TTC549 (cell line): ENCODE measurements around the gene EIF4EBP2.

Experiments
- FAIRE-seq: peaks from 2 replicates; lab custom pipeline; 2012; peaks lifted over from hg19 to GRCh38; lab: Jason Lieb, UNC

Gene EIF4EBP2

DNA sequence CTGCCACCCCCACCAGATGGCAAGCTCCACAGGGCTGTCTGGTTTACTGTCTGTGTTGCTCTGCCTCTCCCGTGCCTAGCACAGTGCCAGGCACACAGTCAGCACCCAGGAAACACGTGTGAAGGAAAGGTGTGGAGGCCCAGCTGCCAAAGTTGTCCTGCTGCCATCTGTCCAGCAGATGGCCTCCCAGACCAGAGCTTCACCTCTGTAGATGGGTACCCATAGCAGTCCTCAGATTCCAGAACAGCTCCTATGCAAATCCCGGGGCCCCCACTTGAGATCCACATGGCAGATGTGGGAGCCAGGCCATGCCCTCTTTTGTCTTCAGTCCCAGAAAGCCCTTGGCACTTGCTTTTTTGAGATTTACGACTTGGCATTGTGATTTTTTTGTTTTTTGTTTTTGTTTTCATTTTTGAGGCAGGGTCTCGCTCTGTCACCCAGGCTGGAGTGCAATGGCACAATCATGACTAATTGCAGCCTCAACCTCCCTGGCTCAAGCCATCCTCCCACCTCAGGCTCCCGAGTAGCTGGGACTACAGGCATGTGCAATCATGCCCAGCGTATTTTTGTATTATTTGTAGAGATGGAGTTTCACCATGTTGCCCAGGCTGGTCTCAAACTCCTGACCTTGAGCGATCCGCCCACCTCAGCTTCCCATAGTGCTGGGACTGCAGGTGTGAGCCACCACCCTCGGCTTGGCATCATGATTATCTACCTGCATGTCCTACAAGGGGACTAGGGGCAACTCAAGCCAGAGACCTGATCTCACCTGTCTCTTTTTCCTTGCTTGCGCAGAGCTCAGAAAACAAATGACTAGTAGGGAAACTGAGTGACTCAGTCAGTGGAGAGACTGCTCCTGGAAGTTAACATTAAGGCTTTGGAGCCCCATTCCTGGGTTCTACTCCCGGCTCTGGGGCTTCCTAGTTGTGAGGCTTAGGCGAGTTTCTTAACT is 57.7 kb downstream of the EIF4EBP2 start:
- no peak for FAIRE-seq

DNA sequence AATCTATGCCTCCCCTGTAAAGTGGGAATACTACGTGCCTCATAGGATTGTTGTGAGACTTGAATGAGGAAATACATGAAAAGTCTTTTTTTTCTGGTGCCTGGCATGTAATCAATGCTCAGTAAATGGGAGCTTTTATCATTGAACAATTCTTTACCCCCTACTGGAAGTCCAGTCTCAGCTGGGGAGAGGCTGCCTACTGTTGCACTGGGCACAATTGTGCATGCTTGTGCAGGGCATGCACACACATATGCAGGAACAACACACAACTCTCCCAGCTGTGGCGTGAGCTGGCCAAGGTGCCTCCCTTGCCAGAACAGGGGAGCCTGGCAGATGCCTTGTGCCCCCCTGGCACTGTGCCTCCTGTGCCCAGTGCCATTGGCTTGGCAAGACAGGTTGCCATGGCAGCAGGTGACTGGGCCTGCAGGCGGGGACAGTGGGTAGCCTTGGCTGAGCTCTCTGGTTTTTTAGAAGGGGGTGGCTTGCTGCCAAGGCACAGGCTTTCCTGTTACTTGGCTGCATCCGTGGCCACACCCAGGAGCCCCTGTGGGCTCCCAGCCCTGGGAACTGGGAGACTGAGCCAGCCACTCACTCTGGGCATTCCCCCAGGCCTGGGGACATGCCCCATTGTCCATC is 58.5 kb downstream of the EIF4EBP2 start:
- no peak for FAIRE-seq

DNA sequence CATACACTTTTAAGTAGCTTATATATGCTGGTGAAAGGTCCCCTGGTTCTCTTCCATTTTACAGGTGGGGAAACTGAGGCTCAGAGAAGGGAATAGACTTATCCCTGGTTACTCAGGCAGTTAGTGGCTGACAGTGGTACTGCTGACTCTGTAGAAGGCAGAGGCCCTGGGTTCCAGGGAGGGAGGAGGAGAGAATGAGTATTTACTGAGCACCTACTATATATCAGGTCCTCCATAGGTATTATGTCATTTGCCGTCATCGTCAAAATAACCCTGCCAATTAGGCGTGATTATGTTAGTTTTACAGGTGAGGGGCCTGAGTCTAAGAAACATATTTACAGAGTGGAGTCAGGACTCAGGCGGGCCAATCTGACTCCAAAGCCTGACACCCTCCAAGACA is 61.3 kb downstream of the EIF4EBP2 start:
- FAIRE-seq: no peak

DNA sequence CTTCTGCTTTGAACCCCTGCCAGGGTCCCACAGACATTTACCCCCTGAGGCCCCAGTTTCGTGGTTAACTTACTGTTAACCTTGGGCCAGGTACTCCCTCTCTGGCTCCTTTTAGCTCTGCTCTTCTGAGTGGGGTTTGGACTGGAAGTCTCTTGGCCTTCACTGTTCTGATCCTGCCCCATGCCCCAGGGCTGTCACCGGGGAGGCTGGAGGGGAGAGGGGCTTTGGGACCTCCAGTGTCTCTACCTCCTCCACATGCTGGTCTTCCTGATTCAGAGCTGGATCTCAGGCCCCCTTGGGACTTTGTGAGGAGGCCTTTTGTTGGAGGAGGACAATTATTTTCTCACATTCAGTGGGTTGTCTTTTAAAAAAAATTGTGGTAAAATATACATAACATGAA is 61.9 kb downstream of the EIF4EBP2 start:
- no peak for FAIRE-seq

DNA sequence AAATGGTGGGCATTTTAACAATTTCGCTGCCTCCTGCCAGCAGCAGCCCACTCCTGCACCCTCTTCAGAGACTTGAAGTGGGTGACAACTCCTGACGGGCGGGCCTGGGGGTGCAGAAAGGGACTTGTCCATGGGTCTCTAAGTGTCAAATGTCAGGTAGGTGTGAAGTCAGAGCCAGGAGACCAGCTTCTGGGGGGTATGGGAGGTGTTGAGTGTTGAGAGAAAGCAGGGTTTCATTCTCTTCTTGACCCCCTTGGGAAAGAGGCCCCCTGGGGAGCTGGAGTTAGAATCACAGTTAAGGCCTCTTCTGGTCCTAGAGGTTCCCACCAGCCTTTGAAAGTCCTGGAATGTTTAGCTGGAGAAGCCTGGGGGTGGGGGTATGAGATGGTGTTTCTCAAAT is 63.0 kb downstream of the EIF4EBP2 start:
- no peak for FAIRE-seq

DNA sequence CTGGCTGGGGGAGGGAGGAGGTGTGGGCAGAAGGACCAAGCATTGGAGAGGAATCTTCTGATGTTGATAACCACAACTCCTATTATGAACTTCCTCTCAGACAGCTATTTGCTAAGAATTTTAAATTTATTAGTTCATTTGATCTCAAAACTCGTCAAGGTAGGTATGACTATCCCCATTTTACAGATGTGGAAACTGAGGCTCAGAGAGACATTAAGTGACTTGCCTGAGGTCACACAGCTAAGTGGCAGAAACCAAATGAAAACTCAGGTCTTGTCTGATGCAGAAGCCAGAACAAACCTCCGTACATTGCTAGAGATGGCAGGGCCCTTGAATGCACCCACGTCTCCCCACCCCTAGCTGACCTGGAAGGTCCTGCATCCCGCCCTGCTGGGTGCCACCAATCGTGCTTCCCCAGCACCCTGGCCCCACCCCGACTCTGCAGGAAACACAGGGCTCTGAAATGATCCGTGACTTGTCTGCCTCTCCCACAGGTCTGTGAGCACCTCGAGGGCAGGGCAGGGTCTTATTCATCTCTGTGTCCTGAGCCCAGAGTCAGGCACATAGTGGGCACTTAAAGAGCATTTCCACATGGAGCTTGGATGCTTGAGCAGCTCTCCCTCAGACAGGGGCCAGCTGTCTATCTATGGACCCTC is 69.0 kb downstream of the EIF4EBP2 start:
- FAIRE-seq: no peak

DNA sequence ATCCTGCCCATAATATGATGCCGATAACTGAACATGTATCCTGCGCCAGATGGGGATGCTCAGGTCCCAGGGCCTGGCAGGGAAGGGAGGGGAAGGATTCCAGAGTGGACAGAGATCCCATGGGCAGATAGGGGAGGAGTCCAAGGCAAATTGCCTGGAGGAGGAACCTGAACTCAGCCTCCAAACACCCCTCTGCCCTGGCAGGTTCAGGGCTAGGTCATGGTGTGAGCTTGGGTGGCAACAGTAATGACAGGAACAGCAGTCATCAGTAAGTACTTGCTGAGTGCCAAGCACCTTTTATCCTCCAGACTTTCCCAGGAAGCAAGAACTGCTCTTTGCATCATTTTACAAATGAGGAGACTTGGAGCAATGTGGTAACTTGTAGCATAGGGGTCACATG is 70.8 kb downstream of the EIF4EBP2 start:
- FAIRE-seq: no peak

DNA sequence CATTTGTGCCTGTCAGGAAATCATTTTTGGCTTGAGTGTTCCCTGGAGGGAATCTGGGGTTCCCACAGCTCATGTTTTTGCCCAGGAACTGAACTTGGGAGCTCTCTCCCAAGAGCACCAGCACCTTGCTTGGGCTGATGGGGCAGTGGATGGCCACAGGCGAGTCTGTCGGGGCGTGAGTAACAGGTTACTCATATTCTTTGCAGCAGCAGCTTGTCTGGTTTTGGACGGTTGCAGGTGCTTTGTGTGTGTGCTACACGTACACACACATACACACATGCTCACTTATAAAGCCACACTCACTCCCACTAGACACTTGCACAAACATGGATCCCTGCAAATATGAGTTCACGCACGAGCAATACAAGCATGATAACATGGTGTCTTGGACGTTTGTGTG is 71.7 kb downstream of the EIF4EBP2 start:
- FAIRE-seq: no peak

DNA sequence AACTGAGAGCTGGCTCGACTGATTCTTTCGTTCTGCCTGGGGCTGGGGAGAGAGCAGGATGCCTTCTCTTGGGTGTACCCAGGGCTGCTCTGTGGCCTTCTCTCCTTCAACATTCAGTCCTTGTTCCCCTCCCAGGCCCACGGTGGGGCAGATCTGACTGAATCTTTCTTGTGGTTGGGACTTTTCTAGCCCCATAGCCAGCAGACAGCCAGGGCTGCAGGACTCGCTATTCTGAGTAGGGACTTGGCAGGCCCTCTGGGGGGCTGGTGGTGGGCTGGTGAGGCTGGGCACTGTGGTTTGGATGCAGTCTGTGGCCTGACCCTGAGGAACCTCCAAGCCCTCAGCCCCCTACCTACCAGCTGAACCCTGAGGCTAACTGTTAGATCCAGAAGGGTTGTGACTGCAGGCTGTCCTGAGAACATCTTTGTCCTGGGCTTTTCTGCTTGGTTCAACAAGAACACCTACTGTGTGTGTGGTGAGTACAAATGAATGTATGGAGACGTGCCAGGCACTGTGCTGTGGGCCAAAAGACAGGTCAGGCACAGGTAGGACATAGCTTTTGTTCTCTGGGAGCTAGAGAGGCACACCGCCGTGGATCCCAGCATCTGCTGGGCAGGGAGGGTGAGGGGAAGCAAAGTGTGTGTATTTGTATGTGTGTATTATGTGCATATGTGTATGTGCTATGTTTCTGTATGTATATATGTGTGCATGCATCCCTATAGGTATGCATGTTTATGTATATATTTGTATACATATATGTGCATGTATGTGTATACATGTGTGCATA is 72.5 kb downstream of the EIF4EBP2 start:
- no peak for FAIRE-seq

DNA sequence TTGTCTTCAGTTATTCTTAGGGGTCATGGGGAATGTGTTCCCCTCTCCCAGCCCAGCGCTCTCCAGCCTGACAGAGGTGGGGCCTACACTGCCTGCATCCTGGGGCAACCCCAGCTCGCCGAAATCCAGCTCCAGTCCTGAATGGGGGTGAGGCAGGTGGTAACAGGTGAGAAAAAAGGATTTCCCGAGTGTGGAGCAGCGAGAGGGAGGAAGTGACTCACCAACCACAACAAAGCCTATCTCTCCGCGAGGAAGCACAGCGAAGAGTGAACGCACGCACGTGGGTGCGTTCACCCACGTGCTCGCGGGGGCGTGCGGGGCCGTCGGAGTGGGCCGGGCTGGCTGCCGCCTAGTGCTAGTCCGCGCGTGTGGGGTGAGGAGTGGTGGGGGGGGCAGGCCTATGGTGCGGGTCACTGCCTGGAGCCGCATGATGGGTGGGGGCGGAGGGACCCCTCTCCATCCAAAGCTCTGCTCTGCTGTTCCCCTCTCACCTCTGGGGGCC is 73.8 kb downstream of the EIF4EBP2 start:
- no peak for FAIRE-seq
